PFSK-1 (cell line): ENCODE results near the gene CSGALNACT2.

Experiments
- FOXP2 ChIP-seq: optimal IDR thresholded peaks from 2 replicates; pipeline ENCODE3; 2011; ENCODE audit warnings: borderline replicate concordance, control low read depth, inconsistent platforms; ENCODE audit not compliant: insufficient read depth; ENCODE audit errors: extremely low read length, extremely low read depth
- POLR2AphosphoS5 ChIP-seq: IDR thresholded peaks from 2 replicates; pipeline ENCODE4 v1.6.1; 2012; ENCODE audit warnings: low read depth, mild to moderate bottlenecking, control low read depth, low read length, moderate library complexity
- SIN3A ChIP-seq: IDR thresholded peaks from 2 replicates; pipeline ENCODE4 v1.6.1; 2012; ENCODE audit warnings: mild to moderate bottlenecking, low read length, moderate library complexity, borderline replicate concordance; ENCODE audit not compliant: insufficient read depth
- TAF1 ChIP-seq: IDR thresholded peaks from 2 replicates; pipeline ENCODE4 v1.6.1; 2012; ENCODE audit warnings: low read length, control low read depth, borderline replicate concordance; ENCODE audit not compliant: insufficient read depth
- TF ChIP-seq, protein P1 (sequence below), 2 experiments: IDR thresholded peaks; 2 replicates each; pipeline versions ENCODE4 v1.6.1 to v1.8.0; 2011 to 2012; ENCODE audit warnings: low read depth in 2 of 2, low read length in 2 of 2, control low read depth in 1 of 2, inconsistent platforms in 1 of 2, mild to moderate bottlenecking in 1 of 2, moderate library complexity in 1 of 2; ENCODE audit not compliant: insufficient read depth in 1 of 2

CSGALNACT2 gene

DNA sequence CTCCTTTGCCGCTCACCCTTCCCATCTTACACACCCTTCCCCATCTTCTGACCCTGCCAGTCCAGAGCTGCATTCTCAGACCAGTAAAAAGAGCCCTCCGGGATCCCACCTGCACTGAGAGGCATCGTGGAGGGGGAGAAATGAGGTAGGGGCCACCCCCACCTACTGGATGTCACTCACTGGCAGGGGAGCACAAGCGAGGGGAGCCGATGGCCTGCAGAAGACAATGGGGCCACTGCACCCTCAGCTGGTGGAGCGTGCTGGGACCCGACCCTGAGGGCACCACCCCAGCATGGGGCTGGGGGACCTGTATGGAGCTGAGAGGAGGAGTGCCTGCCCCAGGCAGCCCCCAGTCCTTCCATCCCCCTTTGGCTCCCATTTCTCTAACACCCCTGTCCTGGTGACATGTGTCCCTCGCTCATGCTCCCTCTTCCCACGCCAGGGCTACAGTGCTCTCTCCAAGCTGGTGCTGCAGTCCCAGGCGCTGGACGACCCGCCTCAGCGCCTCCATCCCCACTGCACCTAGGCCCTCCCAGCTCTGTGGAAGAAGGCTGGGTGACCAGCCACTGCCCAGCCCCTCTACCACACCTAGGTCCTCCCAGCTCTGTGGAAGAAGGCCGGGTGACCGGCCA is 78.8 kb downstream of the CSGALNACT2 start:
- TF ChIP-seq SIN3A, result no peak
- TF ChIP-seq POLR2AphosphoS5, result no peak
- TF ChIP-seq TAF1, result no peak
- TF ChIP-seq, protein P1, sequence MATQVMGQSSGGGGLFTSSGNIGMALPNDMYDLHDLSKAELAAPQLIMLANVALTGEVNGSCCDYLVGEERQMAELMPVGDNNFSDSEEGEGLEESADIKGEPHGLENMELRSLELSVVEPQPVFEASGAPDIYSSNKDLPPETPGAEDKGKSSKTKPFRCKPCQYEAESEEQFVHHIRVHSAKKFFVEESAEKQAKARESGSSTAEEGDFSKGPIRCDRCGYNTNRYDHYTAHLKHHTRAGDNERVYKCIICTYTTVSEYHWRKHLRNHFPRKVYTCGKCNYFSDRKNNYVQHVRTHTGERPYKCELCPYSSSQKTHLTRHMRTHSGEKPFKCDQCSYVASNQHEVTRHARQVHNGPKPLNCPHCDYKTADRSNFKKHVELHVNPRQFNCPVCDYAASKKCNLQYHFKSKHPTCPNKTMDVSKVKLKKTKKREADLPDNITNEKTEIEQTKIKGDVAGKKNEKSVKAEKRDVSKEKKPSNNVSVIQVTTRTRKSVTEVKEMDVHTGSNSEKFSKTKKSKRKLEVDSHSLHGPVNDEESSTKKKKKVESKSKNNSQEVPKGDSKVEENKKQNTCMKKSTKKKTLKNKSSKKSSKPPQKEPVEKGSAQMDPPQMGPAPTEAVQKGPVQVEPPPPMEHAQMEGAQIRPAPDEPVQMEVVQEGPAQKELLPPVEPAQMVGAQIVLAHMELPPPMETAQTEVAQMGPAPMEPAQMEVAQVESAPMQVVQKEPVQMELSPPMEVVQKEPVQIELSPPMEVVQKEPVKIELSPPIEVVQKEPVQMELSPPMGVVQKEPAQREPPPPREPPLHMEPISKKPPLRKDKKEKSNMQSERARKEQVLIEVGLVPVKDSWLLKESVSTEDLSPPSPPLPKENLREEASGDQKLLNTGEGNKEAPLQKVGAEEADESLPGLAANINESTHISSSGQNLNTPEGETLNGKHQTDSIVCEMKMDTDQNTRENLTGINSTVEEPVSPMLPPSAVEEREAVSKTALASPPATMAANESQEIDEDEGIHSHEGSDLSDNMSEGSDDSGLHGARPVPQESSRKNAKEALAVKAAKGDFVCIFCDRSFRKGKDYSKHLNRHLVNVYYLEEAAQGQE (IDR thresholded peaks at IDR 0.05; ENCODE audit: insufficient read depth in 1 of 2, low read depth in 2 of 2, low read length in 2 of 2), result no peak
- TF ChIP-seq FOXP2, result no peak

DNA sequence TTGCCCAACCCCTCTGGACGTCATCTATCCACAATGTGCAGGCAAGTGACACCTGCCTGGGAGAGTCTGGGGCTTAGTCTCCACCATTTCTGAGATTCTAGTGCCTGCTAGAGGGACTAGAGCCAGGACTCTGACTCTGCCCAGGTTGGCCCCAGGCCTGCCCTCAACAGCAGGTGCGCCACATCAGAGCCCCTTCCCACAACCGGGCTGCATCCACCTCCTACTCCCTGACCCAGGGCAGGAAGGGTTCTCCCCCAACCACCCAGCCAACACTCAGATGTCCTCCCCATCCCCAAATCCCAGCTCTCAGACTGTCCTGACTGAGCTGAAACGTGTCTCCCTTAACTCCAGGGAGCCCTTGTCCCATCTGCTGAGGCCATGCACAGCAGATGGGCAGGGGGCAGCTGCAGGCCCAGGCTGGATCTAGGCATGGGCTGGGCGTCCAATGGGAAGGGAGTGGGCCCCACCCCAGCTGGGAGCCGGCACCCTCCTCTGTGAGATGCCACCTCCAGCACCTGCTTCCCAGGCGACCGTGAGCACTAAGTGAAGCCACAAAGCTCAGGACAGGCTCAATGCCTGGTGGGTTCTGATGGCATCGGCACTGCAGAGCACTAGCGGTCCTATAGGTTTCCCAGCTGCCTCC is 79.4 kb downstream of the CSGALNACT2 start:
- TF ChIP-seq FOXP2, result no peak
- TF ChIP-seq, protein P1 (IDR thresholded peaks at IDR 0.05; ENCODE audit: insufficient read depth in 1 of 2, low read depth in 2 of 2, low read length in 2 of 2), result no peak
- no peak for TF ChIP-seq TAF1
- TF ChIP-seq POLR2AphosphoS5, result no peak
- no peak for TF ChIP-seq SIN3A

DNA sequence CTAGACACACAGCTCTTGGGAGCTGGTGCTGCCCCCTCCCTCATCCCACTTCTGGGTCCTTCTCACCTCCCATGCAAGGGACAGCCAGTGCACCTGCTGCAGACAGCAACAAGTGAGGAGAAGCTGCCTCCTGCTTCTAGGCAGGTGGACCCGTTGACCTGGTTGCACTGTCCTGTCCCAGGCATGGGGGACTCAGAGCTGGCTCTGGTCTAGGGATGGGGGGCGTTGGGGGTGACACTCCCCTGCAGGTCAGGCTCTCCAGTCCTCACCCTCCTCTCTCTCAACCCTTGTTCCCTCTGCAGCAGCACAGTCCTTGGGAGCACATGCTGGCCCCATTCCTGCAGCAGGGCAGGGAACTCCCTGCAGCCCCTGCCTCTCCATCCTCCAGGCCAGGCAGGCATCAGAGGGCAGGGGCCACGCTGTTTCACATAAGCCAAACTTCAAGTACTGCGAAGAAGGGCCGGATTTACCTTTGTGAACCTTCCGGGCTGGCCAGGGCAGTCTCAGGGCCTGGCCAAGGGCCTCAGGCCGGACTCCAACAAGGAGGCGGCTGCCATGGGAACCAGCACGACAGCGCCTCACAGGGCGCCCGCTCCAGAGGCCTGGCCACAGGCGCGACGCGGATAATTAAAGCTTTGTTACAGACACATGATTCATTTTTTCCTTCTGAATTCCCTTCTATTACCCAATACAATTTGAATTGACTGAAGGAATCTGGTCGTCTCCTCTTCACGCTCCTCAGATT is 80.1 kb downstream of the CSGALNACT2 start:
- TF ChIP-seq SIN3A (no peak), POLR2AphosphoS5 (no peak), FOXP2 (no peak)
- TF ChIP-seq, protein P1 (IDR thresholded peaks at IDR 0.05; ENCODE audit: insufficient read depth in 1 of 2, low read depth in 2 of 2, low read length in 2 of 2), result no peak

DNA sequence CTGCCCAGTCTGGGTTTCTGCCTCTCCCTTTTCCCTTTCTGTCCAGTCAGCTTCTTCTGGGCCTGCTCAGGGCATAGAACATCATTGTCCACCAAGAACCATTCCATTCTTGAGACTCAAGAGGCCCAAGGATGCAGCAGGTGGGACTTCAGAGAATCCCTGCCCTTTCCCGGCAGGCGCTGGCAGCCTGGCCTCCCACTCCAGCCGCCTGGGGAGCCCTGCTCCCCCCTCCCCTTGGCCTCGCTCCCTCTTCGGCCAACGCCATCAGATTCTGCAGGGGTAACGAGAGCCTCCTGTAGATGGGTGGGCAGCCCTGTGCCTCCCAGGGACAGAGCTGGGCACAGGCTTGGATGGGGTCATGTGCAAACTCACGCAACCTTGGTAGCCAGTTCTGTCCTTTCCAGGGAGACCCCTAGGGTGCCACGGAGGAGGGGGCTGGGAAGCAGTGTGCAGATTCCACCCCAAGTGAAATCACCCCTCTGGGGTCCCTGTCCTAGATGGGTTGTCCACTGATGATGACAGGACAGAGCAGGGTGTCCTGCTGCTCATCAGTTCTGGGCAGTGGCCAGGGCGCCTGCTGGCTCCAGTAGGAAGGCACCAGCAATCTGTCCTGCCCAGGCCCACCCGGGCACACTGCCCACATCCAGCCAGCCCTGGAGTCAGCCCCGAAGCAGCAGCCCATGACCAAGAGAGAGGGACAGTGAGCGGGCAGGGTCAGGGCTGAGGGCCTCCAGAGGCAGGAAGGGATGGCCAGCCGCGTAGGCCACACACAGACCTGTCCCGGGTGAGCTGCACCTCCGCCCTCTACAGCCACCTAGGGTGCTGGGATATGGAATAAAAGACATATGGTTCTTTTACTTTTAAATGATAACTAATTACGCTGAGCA is 80.9 kb downstream of the CSGALNACT2 start:
- no peak for TF ChIP-seq POLR2AphosphoS5
- TF ChIP-seq, protein P1 (IDR thresholded peaks at IDR 0.05; ENCODE audit: insufficient read depth in 1 of 2, low read depth in 2 of 2, low read length in 2 of 2), result no peak
- TF ChIP-seq FOXP2, result no peak
- TF ChIP-seq SIN3A, result no peak
- TF ChIP-seq TAF1, result no peak
